ENCODE measurements around the gene APOC1.

DNA sequence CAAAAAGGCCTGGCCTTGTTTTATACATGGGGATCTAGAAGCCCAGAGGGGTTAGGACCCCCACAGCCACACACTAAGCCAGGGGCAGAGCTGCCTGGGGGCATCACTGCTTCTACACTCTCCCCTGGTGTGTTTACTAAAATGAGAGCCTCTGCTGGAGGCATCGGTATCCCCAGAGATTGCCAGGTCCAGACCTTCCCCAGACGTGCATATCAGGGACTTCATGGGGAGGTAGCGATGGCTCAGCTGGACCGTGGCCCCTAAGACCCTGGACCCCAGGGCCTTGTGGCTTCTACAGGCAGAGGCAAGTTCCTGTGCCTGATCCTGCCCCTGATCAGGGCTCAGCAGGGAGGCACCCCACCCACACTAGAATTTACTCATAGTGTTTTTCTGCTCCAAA is 54.3 kb downstream of the APOC1 start:
- no peak for TF ChIP-seq POLR2A (IDR thresholded peaks at IDR 0.05)
- TF ChIP-seq, protein P1, sequence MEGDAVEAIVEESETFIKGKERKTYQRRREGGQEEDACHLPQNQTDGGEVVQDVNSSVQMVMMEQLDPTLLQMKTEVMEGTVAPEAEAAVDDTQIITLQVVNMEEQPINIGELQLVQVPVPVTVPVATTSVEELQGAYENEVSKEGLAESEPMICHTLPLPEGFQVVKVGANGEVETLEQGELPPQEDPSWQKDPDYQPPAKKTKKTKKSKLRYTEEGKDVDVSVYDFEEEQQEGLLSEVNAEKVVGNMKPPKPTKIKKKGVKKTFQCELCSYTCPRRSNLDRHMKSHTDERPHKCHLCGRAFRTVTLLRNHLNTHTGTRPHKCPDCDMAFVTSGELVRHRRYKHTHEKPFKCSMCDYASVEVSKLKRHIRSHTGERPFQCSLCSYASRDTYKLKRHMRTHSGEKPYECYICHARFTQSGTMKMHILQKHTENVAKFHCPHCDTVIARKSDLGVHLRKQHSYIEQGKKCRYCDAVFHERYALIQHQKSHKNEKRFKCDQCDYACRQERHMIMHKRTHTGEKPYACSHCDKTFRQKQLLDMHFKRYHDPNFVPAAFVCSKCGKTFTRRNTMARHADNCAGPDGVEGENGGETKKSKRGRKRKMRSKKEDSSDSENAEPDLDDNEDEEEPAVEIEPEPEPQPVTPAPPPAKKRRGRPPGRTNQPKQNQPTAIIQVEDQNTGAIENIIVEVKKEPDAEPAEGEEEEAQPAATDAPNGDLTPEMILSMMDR (IDR thresholded peaks at IDR 0.05), result no peak
- TF ChIP-seq POLR2AphosphoS5 (IDR thresholded peaks at IDR 0.05; ENCODE audit: insufficient read depth in 1 of 2, low read depth in 1 of 2), result no peak

All from vagina (tissue), 2 donors.